HepG2 (cell line): Measurements from ENCODE around the gene SAMD14.

ENCODE experiments used
- ASH2L ChIP-seq: fragments of 300-600, 200-600 bp; sonication (generic); IDR thresholded peaks from 2 replicates; pipeline ENCODE4 v1.7.0; 2017; ENCODE audit warnings: low read depth, mild to moderate bottlenecking, moderate library complexity, mixed read lengths, low read length; ENCODE audit not compliant: insufficient read length
- CTCF ChIP-seq: sonication (generic); formaldehyde crosslinking; IDR thresholded peaks from 2 replicates; pipeline ENCODE4 v1.5.0; 2020; ENCODE audit warnings: mild to moderate bottlenecking, missing genetic modification reagents, moderate library complexity
- EEA1 ChIP-seq: sonication (generic); formaldehyde crosslinking; IDR thresholded peaks from 2 replicates; pipeline ENCODE4 v1.5.1; 2020; ENCODE audit warnings: mild to moderate bottlenecking, missing genetic modification reagents, borderline replicate concordance
- ERF ChIP-seq: IDR thresholded peaks from 2 replicates; pipeline ENCODE4 v1.6.1; 2018; ENCODE audit warnings: missing biosample characterization, missing genetic modification reagents
- ETV6 ChIP-seq: sonication (generic); formaldehyde crosslinking; conservative IDR thresholded peaks from 2 replicates; pipeline ENCODE4 v1.4.0; 2020; ENCODE audit warnings: missing genetic modification reagents
- KAT7 ChIP-seq: IDR thresholded peaks from 2 replicates; pipeline ENCODE4 v1.6.1; 2018; ENCODE audit warnings: borderline replicate concordance, missing compliant biosample characterization
- MTA3 ChIP-seq: sonication (generic); formaldehyde crosslinking; IDR thresholded peaks from 2 replicates; pipeline ENCODE4 v1.4.0; 2020; ENCODE audit warnings: missing genetic modification reagents
- NKX3-1 ChIP-seq: sonication (generic); formaldehyde crosslinking; IDR thresholded peaks from 2 replicates; pipeline ENCODE4 v1.5.0; 2020; ENCODE audit warnings: missing genetic modification reagents
- POLR2AphosphoS5 ChIP-seq: IDR thresholded peaks from 2 replicates; pipeline ENCODE4 v1.6.1; 2012; ENCODE audit warnings: low read depth, low read length
- RFX5 ChIP-seq: IDR thresholded peaks from 2 replicates; pipeline ENCODE4 v1.6.1; 2011; ENCODE audit warnings: low read depth, low read length, improper control_type of control experiment
- ZNF670 ChIP-seq: sonication (generic); formaldehyde crosslinking; IDR thresholded peaks from 2 replicates; pipeline ENCODE4 v1.8.0; 2022; ENCODE audit warnings: mild to moderate bottlenecking, missing genetic modification reagents, borderline replicate concordance
- ZNF7 ChIP-seq: IDR thresholded peaks from 2 replicates; pipeline ENCODE4 v1.6.1; 2016; ENCODE audit warnings: missing biosample characterization, missing genetic modification reagents
- ZNF766 ChIP-seq: sonication (generic); formaldehyde crosslinking; IDR thresholded peaks from 2 replicates; pipeline ENCODE4 v1.5.0; 2020; ENCODE audit warnings: missing genetic modification reagents, borderline replicate concordance
- TF ChIP-seq, protein P1 (sequence below), 2 experiments: fragments of 450-650 bp in 1 of 2; sonication (generic) in 1 of 2; formaldehyde crosslinking; IDR thresholded peaks; 2 replicates each; pipeline versions ENCODE4 v1.5.0 to v1.8.0; 2020 to 2022; ENCODE audit warnings: mild to moderate bottlenecking in 1 of 2, missing genetic modification reagents in 1 of 2

DNA sequence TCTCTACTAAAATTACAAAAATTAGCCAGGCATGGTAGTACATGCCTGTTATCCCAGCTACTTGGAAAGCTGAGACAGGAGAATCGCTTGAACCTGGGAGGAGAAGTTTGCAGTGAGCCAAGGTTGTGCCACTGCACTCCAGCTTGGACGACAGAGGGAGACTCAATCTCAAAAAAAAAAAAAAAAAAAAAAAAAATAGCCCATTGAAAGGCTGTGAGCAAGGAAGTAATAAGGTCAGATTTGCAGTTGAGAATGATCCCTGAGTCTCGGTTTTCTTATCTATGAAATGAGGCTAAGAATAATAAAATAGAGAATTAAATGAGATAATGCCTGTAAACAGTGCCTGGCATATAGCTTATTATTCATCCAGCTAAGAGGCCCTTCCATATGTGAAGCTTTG lies 36.2 kb downstream of the SAMD14 start:
- TF ChIP-seq ZNF7 (CRISPR knock-in tag) (no peak), ETV6 (CRISPR knock-in tag) (no peak), KAT7 (no peak), MTA3 (no peak), ERF (CRISPR knock-in tag) (no peak), RFX5 (no peak), CTCF (no peak), ASH2L (no peak), EEA1 (CRISPR knock-in tag) (no peak), NKX3-1 (no peak), ZNF766 (CRISPR knock-in tag) (no peak), ZNF670 (CRISPR knock-in tag) (no peak), POLR2AphosphoS5 (no peak)
- TF ChIP-seq, protein P1, sequence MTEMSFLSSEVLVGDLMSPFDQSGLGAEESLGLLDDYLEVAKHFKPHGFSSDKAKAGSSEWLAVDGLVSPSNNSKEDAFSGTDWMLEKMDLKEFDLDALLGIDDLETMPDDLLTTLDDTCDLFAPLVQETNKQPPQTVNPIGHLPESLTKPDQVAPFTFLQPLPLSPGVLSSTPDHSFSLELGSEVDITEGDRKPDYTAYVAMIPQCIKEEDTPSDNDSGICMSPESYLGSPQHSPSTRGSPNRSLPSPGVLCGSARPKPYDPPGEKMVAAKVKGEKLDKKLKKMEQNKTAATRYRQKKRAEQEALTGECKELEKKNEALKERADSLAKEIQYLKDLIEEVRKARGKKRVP (CRISPR knock-in tag; IDR thresholded peaks at IDR 0.05), result no peak
